ENCODE results near the gene SLC40A1.
A peak's percentile ranks its signal among the peaks of the same experiment; 100 is the strongest.

SLC40A1 gene

GRCh38 chr2:189548666-189549448 lies 31.7 kb downstream of the SLC40A1 start:
- TF ChIP-seq MYC (IDR thresholded peaks at IDR 0.05; ENCODE audit: low read depth, low read length) = no peak
- TF ChIP-seq, protein P1, sequence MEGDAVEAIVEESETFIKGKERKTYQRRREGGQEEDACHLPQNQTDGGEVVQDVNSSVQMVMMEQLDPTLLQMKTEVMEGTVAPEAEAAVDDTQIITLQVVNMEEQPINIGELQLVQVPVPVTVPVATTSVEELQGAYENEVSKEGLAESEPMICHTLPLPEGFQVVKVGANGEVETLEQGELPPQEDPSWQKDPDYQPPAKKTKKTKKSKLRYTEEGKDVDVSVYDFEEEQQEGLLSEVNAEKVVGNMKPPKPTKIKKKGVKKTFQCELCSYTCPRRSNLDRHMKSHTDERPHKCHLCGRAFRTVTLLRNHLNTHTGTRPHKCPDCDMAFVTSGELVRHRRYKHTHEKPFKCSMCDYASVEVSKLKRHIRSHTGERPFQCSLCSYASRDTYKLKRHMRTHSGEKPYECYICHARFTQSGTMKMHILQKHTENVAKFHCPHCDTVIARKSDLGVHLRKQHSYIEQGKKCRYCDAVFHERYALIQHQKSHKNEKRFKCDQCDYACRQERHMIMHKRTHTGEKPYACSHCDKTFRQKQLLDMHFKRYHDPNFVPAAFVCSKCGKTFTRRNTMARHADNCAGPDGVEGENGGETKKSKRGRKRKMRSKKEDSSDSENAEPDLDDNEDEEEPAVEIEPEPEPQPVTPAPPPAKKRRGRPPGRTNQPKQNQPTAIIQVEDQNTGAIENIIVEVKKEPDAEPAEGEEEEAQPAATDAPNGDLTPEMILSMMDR (IDR thresholded peaks at IDR 0.05; ENCODE audit: low read depth, low read length) = no peak
- TF ChIP-seq, protein P2, sequence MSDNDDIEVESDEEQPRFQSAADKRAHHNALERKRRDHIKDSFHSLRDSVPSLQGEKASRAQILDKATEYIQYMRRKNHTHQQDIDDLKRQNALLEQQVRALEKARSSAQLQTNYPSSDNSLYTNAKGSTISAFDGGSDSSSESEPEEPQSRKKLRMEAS (IDR thresholded peaks at IDR 0.05; ENCODE audit: low read depth, low read length) = no peak
- no peak for TF ChIP-seq POLR2A (IDR thresholded peaks at IDR 0.05; ENCODE audit: extremely low read depth, insufficient read length)
- no peak overlapping the region for H3K4me3 ChIP-seq (ENCODE audit: low read depth, low read length)
- DNase-seq (ENCODE audit: low read depth) = no peak

- H3K4me3 ChIP-seq (ENCODE audit: low read depth, low read length) = no peak overlapping the region
- TF ChIP-seq MYC (IDR thresholded peaks at IDR 0.05; ENCODE audit: low read depth, low read length) = no peak
- no peak for DNase-seq (ENCODE audit: low read depth)
Measured at GRCh38 chr2:189545418-189545817, 35.2 kb downstream of the SLC40A1 start.

GRCh38 chr2:189544318-189545042 lies 36.1 kb downstream of the SLC40A1 start:
- TF ChIP-seq, protein P1 (IDR thresholded peaks at IDR 0.05; ENCODE audit: low read depth, low read length) = no peak
- TF ChIP-seq, protein P2 (IDR thresholded peaks at IDR 0.05; ENCODE audit: low read depth, low read length) = no peak
- TF ChIP-seq POLR2A (IDR thresholded peaks at IDR 0.05; ENCODE audit: extremely low read depth, insufficient read length) = no peak
- TF ChIP-seq MYC (IDR thresholded peaks at IDR 0.05; ENCODE audit: low read depth, low read length) = no peak
- H3K4me3 ChIP-seq (ENCODE audit: low read depth, low read length) = no peak overlapping the region
- DNase-seq (ENCODE audit: low read depth) = no peak

DNA sequence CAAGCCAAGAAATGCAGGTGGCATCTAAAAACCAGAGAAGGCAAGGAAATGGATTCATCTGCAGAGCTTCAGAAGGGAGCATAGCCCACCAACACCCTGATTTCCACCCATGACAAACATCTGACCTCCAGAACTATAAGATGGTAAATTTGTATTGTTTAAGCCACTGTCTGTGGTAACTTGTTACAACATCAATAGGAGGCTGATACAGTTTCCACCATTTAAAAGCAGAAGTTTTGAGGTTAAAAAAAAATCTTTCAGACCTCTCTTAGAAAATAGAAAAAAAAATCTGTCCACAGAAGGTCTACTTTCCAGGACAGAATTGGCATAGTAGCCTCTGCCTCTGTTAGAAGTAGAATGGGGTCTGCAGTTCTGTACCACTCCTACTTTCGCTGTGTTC lies 37.2 kb downstream of the SLC40A1 start:
- TF ChIP-seq, protein P2 (IDR thresholded peaks at IDR 0.05; ENCODE audit: low read depth, low read length) = no peak
- DNase-seq (ENCODE audit: low read depth) = peak; percentile 20
- no peak overlapping the region for H3K4me3 ChIP-seq (ENCODE audit: low read depth, low read length)

- TF ChIP-seq MYC (IDR thresholded peaks at IDR 0.05; ENCODE audit: low read depth, low read length) (no peak), POLR2A (IDR thresholded peaks at IDR 0.05; ENCODE audit: extremely low read depth, insufficient read length) (no peak)
- TF ChIP-seq, protein P2 (IDR thresholded peaks at IDR 0.05; ENCODE audit: low read depth, low read length) = no peak
- TF ChIP-seq, protein P1 (IDR thresholded peaks at IDR 0.05; ENCODE audit: low read depth, low read length) = no peak
- H3K4me3 ChIP-seq (ENCODE audit: low read depth, low read length) = no peak overlapping the region
- no peak for DNase-seq (ENCODE audit: low read depth)
Measured at GRCh38 chr2:189542145-189542882, 38.3 kb downstream of the SLC40A1 start.

- no peak for DNase-seq (ENCODE audit: low read depth)
- H3K4me3 ChIP-seq (ENCODE audit: low read depth, low read length) = no peak overlapping the region
- TF ChIP-seq, protein P2 (IDR thresholded peaks at IDR 0.05; ENCODE audit: low read depth, low read length) = no peak
- TF ChIP-seq, protein P1 (IDR thresholded peaks at IDR 0.05; ENCODE audit: low read depth, low read length) = no peak
- TF ChIP-seq MYC (IDR thresholded peaks at IDR 0.05; ENCODE audit: low read depth, low read length) (no peak), POLR2A (IDR thresholded peaks at IDR 0.05; ENCODE audit: extremely low read depth, insufficient read length) (no peak)
Measured at GRCh38 chr2:189541591-189541990, 39.0 kb downstream of the SLC40A1 start.

Measured in NB4 (cell line).